GM21825 (cell line): Measurements from ENCODE around the gene C3orf20.

Experiments
- ATAC-seq: cut with Tn5 transposase; IDR thresholded peaks from one replicate; pipeline ENCODE4 v1.9.1; 2021; ENCODE audit warnings: mild to moderate bottlenecking, moderate library complexity; ENCODE audit not compliant: unreplicated experiment

C3orf20 gene

DNA sequence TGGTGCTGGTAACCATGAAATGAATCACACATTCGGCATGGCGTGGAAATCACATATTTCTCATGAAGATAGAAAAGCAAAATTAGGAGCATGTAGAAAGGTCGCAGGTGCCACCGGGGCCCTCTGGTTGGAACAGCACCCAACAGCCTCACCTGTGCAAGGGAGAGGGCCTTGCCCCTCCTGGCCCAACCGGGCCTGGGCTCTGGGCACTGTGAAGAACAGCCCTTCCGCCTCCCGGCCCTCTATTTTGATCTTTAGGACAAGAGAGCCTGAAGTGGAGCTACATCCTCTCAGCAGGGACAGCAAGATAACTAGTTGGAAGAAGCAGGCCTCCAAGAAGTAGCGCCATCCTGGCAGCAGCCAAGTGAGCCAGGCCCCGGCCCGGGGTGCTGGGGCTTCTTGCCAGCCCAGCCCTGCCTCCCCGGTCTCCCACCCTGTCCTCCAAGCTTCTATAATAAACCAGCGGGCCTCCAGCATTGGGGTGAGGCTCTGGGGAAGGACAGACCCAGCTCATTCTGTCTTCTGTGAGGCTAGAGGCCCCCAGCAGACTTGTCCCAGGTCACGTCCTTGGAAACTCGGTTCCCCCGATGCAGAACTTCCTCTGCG is 97.7 kb downstream of the C3orf20 start:
- ATAC-seq: no peak

- ATAC-seq: no peak
These were observed 98.3 kb downstream of the C3orf20 start for GRCh38 chr3:14773281-14773680.

DNA sequence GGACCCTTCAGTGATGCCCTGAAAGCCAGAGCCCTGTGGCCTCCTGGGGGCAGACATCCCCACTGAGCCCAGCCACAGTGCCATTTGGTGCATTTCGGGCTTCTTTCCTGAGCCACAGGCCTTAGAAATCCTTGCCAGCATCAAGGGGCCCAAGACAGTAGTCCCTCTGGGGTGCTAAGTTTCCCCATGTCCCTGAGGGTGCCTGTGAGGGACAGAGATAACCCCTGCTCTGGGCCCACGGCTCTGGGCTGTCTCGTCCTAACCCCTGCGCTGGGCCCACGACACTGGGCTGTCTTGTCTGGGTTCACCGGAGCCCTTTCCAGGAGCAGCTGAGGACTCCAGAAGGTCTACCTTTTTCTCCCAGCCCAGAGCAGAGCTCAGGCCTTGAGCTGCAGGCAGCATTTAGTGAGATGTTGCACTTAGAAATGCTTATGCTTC is 98.8 kb downstream of the C3orf20 start:
- no peak for ATAC-seq

- no peak for ATAC-seq
These were observed 99.5 kb downstream of the C3orf20 start for GRCh38 chr3:14774431-14774830.

DNA sequence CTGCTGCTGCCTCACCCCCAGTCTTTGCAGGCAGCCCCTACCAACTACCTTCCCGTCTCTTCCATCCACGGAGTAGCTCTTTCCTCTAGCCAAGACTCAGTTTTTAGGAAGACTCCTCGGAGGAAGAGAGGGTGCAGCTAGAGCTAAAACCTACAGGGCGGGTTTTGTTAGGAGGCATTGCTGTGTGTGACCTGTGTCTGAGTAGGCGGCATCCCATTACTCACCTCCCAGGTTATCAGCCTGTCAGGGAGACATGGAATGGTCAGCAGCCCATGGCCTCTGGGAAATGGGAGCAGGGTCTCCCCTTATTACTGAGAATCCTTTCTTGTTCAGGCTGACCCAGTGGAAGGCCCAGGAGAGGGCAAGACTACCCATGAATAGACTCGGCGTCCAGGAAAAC is 100.1 kb downstream of the C3orf20 start:
- ATAC-seq: no peak

DNA sequence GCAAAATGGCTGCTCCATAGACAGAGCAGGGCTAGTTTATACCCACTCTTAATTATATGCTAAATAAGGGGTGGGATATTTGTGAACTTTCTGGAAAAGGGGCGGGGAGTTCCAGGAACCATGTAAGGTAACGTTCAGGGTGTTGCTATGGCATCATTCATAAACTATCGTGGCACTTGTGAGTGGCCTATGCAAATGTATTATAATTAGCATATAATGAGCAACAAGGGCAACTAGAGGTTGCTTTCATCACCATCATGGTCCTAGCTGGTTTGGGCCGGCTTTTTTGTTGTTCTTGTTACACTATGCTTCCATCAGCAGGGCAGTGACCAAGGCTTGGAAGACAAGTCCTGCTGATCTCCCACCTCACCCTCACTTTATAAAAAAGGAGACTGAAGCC is 100.6 kb downstream of the C3orf20 start:
- ATAC-seq: no peak

DNA sequence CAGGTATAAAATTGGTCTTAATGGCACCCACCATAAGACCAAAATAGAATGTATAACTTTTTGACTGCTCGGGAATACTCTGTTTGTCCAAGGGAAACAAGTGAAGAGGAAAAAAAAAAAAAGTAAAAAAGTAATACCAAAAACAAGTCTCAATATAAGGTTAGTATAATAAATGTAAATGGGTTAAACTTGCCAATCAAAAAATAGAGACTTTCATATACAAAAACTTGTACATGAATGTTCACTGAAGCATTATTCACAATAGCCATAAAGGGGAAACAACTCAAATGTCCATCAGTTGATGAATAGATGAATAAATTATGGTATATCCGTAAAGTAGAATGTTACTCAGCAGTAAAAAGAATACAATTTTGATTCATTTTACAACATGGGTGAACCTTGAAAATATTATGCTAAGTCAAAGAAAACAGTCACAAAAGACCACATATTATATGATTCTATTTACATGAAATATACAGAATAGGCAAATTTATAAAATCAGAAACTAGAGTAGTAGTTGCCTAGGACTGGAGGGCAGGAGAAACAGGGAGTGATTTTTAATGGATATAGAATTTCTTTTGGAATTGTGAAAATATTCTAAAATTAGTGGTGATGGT is 104.2 kb downstream of the C3orf20 start:
- ATAC-seq: no peak

- ATAC-seq: peak; percentile 79
These were observed 106.1 kb downstream of the C3orf20 start for GRCh38 chr3:14780927-14781507.

DNA sequence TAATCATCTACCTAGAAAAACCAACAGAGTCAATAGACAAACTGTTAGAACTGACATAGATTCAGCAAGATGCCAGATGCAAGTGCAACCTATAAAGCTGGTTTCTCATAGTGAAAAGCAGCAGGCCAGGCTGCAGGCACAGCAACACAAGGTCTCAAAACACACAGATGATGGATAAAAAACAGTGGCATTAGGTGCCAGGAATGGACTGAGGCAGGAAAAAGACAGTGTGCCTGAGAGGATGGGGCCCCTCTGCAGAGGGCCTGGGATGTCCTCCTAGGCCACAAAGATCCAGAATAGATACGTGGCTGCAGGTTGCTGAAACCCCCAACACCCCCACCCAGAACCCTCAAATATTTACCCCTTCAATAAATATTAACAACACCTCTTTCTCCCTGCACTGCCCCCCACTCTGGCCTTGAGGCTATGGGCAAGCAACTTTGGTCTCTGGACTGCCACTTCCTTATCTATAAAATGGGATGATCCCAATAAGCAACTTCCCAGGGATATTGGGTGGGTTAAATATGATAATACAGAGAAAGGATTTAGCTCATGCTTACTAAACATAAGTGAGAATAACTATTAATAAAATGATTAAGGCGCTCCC is 108.6 kb downstream of the C3orf20 start:
- no peak for ATAC-seq

DNA sequence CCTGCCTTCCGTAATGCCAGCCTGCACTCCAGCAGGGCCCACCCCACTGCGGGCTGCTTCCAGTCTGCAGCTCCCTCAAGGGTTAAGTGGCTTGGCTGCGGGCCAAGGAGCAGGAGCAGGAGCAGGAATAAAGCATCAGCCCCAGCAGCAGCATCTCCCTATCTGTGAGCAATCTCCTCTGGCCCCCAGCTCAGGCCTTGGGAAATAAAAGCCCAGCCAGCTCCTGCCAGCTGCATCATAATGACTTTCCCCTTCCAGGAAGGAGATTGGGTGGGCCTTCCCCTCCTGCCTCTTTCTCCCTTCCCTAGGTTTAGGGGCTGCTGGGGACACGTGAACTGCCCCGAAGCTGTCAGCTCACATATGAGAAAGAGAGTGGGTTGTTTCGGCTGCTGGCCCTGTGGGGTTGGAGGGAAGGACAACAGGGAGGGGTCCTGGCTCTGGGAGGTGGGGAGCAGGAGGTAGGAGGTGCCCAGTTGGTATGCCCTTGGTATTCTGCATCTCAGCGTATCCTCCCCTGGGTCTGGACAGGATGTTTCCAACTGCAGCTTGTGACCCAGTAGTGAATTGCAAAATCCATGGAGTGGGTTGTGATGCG is 109.2 kb downstream of the C3orf20 start:
- ATAC-seq: no peak

GRCh38 chr3:14785207-14786155 is 110.5 kb downstream of the C3orf20 start:
- ATAC-seq: no peak

DNA sequence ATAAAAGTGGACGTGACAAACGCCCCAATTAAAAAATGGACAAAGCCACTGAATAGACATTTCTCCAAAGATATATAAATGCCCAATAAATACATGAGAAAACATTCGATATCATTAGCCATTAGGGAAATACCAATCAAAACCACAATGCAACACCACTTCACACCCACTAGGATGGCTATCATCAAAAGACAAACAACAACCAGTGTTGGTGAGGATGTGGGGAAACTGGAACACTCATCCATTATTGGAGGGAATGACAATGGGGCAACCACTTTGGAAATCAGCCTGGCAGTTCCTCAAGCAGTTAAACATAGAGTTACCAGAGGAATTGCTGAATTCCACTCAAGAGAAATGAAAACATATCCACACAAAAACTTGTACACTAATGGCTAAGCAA is 111.4 kb downstream of the C3orf20 start:
- no peak for ATAC-seq

- no peak for ATAC-seq
These were observed 112.7 kb downstream of the C3orf20 start for GRCh38 chr3:14787630-14788029.

DNA sequence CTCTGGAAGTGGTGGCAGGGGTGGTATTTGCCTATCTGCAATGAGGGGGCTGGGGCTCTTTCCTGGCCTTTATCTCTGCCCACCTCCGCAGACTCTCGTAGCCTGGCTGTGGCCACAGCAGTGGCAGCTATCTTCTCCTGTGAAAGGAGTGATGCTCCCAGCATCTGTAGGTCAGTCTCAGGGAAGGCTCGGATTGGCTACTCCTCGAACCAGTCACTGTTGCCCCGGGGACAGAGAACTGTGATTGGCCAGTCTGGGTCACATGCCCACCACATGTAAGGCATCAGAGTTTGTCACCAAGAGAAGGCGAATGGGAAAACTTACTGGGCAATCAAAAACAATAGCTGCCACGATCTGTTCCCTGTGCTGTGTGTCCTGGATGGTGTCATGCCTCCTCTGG is 113.7 kb downstream of the C3orf20 start:
- ATAC-seq: no peak

DNA sequence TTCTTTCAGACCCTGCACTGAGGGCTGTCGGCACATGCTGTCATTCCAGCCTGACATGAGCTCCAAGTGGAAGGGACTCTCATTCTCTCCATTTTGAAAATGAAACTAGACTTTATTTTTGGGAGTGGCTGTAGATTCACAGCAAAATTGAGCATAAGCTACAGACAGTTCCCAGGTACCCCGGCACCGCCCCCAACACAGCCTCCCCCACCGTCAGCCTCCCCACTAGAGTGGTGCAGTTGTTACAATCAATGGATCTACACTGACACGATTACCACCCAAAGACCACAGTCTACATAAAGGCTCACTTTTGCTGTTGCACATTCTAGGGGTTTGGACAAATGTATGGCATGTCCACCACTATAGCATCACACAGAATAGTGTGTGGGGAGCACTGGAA is 114.3 kb downstream of the C3orf20 start:
- ATAC-seq: no peak

GRCh38 chr3:14789640-14790285 is 114.8 kb downstream of the C3orf20 start:
- no peak for ATAC-seq

DNA sequence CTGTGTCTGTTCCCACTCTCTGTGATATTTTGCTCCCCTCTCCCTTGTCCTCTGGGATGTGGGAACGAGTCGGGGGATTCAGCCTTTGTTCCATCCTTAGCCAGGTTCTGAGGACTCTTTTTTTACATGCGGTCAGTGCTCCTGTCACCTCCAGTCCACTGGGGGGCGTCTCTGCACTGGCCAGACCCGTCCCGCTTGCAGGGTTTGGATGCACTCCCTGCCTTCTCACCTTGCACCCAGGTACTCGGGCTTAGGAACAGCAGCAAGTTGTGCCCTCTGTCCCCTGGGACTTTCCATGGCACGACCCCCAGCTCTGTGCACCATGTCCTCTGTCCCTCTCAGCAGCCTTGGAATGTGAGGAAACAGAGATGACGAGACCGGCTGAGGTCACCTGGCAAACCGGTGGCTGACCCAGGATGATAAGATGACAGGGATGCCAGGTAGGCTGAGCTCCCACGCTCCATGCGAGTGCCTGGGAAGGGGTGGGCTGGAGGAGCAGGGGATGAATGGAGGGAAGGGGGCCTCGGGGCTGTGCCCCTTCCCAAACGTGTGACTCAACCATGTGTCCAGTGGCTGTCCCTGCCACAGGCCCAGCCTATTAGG is 116.5 kb downstream of the C3orf20 start:
- no peak for ATAC-seq

DNA sequence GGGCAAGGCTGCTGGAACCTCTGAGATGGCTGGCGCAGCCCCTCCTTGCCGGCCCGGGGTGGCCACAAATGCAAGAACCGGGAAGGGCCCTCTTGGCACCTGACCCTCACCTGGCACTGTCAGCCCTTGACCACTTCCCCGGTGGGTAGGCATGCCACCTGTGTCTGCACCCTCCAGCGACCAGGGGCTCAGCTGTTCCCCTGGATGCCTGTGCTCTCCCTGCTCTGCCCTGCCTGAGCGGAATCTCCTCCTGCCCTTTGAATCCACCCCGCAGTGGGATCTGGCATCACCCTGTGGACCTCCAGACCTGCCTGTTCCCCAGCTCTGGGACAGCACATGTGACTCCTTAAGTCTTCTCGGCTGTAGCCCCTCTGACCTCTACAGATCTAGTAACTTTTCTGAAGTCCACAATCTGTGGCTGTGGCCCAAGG is 117.8 kb downstream of the C3orf20 start:
- ATAC-seq: no peak

- no peak for ATAC-seq
These were observed 118.4 kb downstream of the C3orf20 start for GRCh38 chr3:14793126-14793857.
